Neural crest cell (in vitro differentiated cells): ENCODE data around the gene CD302. TPM values are rescaled to one million over a fixed set of nuclear protein-coding genes. Genes with fewer than 3 reads are reported as not detected.
A peak's percentile ranks its signal among the peaks of the same experiment; 100 is the strongest.

Experiments
- DNase-seq: peaks from one replicate; pipeline ENCODE4 v3.0.0; 2021; ENCODE audit warnings: low read depth, mixed read lengths, low spot score
- H3K27ac Mint-ChIP-seq: one replicate; pipeline ENCODE4 v1.8.0; 2021; ENCODE audit warnings: mild to moderate bottlenecking, mixed read lengths; ENCODE audit not compliant: unreplicated experiment
- H3K27me3 Mint-ChIP-seq: 2 replicates; pipeline ENCODE4 v1.8.0; 2021; ENCODE audit warnings: low read depth, mild to moderate bottlenecking, mixed read lengths
- H3K36me3 Mint-ChIP-seq: 2 replicates; pipeline ENCODE4 v1.8.0; 2021; ENCODE audit warnings: low read depth, mild to moderate bottlenecking, mixed read lengths
- H3K4me1 Mint-ChIP-seq: 2 replicates; pipeline ENCODE4 v1.8.0; 2021; ENCODE audit warnings: mixed read lengths
- H3K4me3 Mint-ChIP-seq: one replicate; pipeline ENCODE4 v1.8.0; 2021; ENCODE audit warnings: mild to moderate bottlenecking, mixed read lengths
- H3K9me3 Mint-ChIP-seq: 2 replicates; pipeline ENCODE4 v1.8.0; 2021; ENCODE audit warnings: mixed read lengths
- CTCF ChIP-seq: fragments of 200-600 bp; sonication (generic); conservative IDR thresholded peaks from 2 replicates; pipeline ENCODE4 v1.5.0; 2021; ENCODE audit warnings: antibody characterized with exemption, mild to moderate bottlenecking
- total RNA-seq: library from RNA; stranded (reverse); gene quantifications from 2 replicates; pipeline ENCODE4 v1.2.1, GENCODE V29; 2021

Gene CD302
- total RNA-seq, 1 donor from 2014 or later: 1.0 TPM

- DNase-seq: no peak
- Mint-ChIP-seq H3K4me1 (no peaks in the 10 kb centered on the region), H3K27ac (no peak overlapping the region), H3K27me3 (no peaks in the 10 kb centered on the region), H3K4me3 (no peak overlapping the region), H3K9me3 (no peaks in the 10 kb centered on the region), H3K36me3 (peaks cover 16% of the 10 kb centered on the region)
- TF ChIP-seq CTCF: no peak
These were observed 37.7 kb downstream of the CD302 start for GRCh38 chr2:159760326-159760725.

DNA sequence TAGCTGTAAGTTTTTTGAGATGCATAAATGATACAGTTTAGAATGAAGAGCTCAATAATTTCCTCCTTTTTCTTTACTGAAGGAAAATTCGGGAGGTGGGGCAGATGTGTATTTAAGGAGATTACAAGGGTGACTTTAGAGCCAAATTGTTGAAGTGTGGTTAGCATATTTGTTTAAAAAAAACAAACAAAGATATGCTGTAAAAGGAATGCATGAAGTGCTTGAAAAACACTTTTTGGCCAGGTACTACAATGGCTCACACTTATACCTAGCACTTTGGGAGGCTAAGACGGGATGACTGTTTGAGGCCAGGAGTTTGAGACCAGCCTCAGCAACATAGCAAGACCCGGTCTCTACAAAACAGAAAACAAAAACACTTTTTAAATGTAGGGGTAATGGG lies 38.4 kb downstream of the CD302 start:
- no peaks in the 10 kb centered on the region for H3K27me3 Mint-ChIP-seq
- H3K4me1 Mint-ChIP-seq: no peaks in the 10 kb centered on the region
- no peak overlapping the region for H3K4me3 Mint-ChIP-seq
- H3K9me3 Mint-ChIP-seq: no peaks in the 10 kb centered on the region
- no peak for TF ChIP-seq CTCF
- H3K36me3 Mint-ChIP-seq: peaks cover 16% of the 10 kb centered on the region
- DNase-seq: no peak
- H3K27ac Mint-ChIP-seq: no peak overlapping the region

- no peak for TF ChIP-seq CTCF
- Mint-ChIP-seq H3K4me1 (no peaks in the 10 kb centered on the region), H3K9me3 (no peaks in the 10 kb centered on the region), H3K4me3 (no peak overlapping the region), H3K27me3 (no peaks in the 10 kb centered on the region), H3K36me3 (peaks cover 16% of the 10 kb centered on the region), H3K27ac (no peak overlapping the region)
- no peak for DNase-seq
These were observed 39.3 kb downstream of the CD302 start for GRCh38 chr2:159758686-159759085.

GRCh38 chr2:159758239-159758638 lies 39.8 kb downstream of the CD302 start:
- no peak for DNase-seq
- Mint-ChIP-seq H3K27me3 (no peaks in the 10 kb centered on the region), H3K27ac (no peak overlapping the region), H3K9me3 (no peaks in the 10 kb centered on the region), H3K4me3 (no peak overlapping the region), H3K4me1 (no peaks in the 10 kb centered on the region), H3K36me3 (peaks cover 16% of the 10 kb centered on the region)
- TF ChIP-seq CTCF: no peak

- H3K27me3 Mint-ChIP-seq: no peaks in the 10 kb centered on the region
- no peaks in the 10 kb centered on the region for H3K9me3 Mint-ChIP-seq
- H3K4me1 Mint-ChIP-seq: no peaks in the 10 kb centered on the region
- peak; percentile 57 for TF ChIP-seq CTCF
- DNase-seq: no peak
- H3K27ac Mint-ChIP-seq: no peak overlapping the region
- peaks cover 28% of the 10 kb centered on the region for H3K36me3 Mint-ChIP-seq
- H3K4me3 Mint-ChIP-seq: no peak overlapping the region
These were observed 42.2 kb downstream of the CD302 start for GRCh38 chr2:159755788-159756187.

- H3K36me3 Mint-ChIP-seq: peaks cover 23% of the 10 kb centered on the region
- H3K27ac Mint-ChIP-seq: no peak overlapping the region
- no peak overlapping the region for H3K4me3 Mint-ChIP-seq
- no peak for DNase-seq
- no peak for TF ChIP-seq CTCF
- no peaks in the 10 kb centered on the region for H3K9me3 Mint-ChIP-seq
- no peaks in the 10 kb centered on the region for H3K27me3 Mint-ChIP-seq
- H3K4me1 Mint-ChIP-seq: no peaks in the 10 kb centered on the region
These were observed 43.0 kb downstream of the CD302 start for GRCh38 chr2:159755014-159755413.
